Osteoblast (primary cell): Measurements from ENCODE around the gene USP17L11. TPM values are rescaled to one million over a fixed set of nuclear protein-coding genes. Genes with fewer than 3 reads are reported as not detected.
"Not testable (repeated sequence)": the region's sequence is repeated elsewhere in the genome, so short reads cannot be mapped to it uniquely, and the experiment has no call there.

ENCODE experiments used
- DNase-seq: peaks from one replicate; pipeline ENCODE4 v3.0.0; 2011; ENCODE audit warnings: low spot score, mixed read lengths; ENCODE audit not compliant: insufficient read length; ENCODE audit errors: missing footprints
- H2AFZ ChIP-seq: 2 replicates; pipeline ENCODE4 v1.6.0; 2011; ENCODE audit warnings: mild to moderate bottlenecking, low read length
- H3K27ac ChIP-seq: 2 replicates; pipeline ENCODE4 v1.5.1; 2011; ENCODE audit warnings: mild to moderate bottlenecking, low read depth, low read length, moderate library complexity
- H3K27me3 ChIP-seq: 2 replicates; pipeline ENCODE4 v1.6.0; 2012; ENCODE audit warnings: mild to moderate bottlenecking, control low read depth, inconsistent platforms, low read length, moderate library complexity; ENCODE audit not compliant: insufficient read depth
- H3K36me3 ChIP-seq: 2 replicates; pipeline ENCODE4 v1.5.1; 2011; ENCODE audit warnings: mild to moderate bottlenecking, low read length, control low read depth, moderate library complexity; ENCODE audit not compliant: insufficient read depth
- H3K4me1 ChIP-seq: 2 replicates; pipeline ENCODE4 v1.5.1; 2011; ENCODE audit warnings: mild to moderate bottlenecking, low read length, control low read depth, moderate library complexity; ENCODE audit not compliant: insufficient read depth
- H3K4me2 ChIP-seq: 2 replicates; pipeline ENCODE4 v1.6.0; 2011; ENCODE audit warnings: mild to moderate bottlenecking, low read length; ENCODE audit not compliant: insufficient read depth
- H3K4me3 ChIP-seq: fragments of 200-600 bp; sonication (generic); 3 replicates; pipeline ENCODE4 v1.5.1; 2012; ENCODE audit warnings: mild to moderate bottlenecking, low read length, inconsistent platforms; ENCODE audit not compliant: insufficient read depth
- H3K79me2 ChIP-seq: 2 replicates; pipeline ENCODE4 v1.6.0; 2012; ENCODE audit warnings: mild to moderate bottlenecking, low read length, control low read depth, inconsistent platforms; ENCODE audit not compliant: insufficient read depth
- H3K9me3 ChIP-seq: 2 replicates; pipeline ENCODE4 v1.5.1; 2011; ENCODE audit warnings: low read depth, low read length, control low read depth
- H4K20me1 ChIP-seq: 2 replicates; pipeline ENCODE4 v1.6.0; 2012; ENCODE audit warnings: mild to moderate bottlenecking, low read length, control low read depth; ENCODE audit not compliant: insufficient read depth
- total RNA-seq: library from RNA; depleted of rRNA; stranded (reverse); fragments of >200 nt; gene quantifications from 2 replicates; pipeline ENCODE4 v1.2.3, GENCODE V29; 2012

USP17L11 gene
- total RNA-seq, 1 donor, result not detected

DNA sequence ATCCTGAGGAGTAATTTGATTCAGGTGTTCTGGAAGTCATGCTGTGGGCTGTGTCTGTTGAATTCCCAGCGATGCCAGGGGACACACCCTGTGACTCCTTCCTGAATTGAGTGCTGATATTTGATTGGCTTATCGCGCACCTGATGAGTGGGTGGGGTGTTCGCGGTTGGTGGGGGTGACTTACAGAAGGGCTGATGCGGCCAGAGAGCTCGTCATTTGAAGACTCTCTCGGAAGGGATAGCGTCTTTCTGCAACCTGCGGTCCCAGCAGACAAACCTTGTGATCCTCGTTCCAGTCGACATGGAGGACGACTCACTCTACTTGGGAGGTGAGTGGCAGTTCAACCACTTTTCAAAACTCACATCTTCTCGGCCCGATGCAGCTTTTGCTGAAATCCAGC is 18.9 kb downstream of the USP17L11 start, which contains the start of gene USP17L15:
Gene USP17L15, plus strand, starts transcription at position 301 of the 400 bp plus-strand sequence. Its CDS starts 0 bp downstream, at position 301.
- H2AFZ ChIP-seq, H3K9me3 ChIP-seq, H3K79me2 ChIP-seq, H3K27me3 ChIP-seq, H3K36me3 ChIP-seq, H3K4me3 ChIP-seq, DNase-seq, H3K4me2 ChIP-seq, H3K4me1 ChIP-seq, H4K20me1 ChIP-seq, H3K27ac ChIP-seq: not testable (repeated sequence)

DNA sequence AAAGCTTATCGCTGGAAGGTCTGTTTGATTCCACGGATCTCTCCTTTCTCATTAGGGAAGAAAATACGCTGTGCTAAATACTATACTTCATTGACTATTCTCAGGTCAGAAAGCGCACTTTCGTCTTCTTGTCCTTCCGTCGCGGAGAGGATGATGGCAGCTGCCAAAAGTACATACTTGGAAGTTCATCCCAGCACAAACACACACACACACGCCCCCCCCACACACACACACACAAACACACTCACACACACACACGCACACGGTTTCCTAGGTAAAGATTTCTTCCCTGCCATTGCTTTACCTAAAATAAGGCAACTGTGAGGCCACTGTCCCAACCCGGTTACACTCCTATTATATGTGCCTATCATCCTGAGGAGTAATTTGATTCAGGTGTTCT is 23.3 kb downstream of the USP17L11 start:
- not testable (repeated sequence) for H3K27me3 ChIP-seq, DNase-seq, H3K9me3 ChIP-seq, H4K20me1 ChIP-seq, H3K4me1 ChIP-seq, H3K79me2 ChIP-seq, H3K4me3 ChIP-seq, H2AFZ ChIP-seq, H3K27ac ChIP-seq, H3K4me2 ChIP-seq, H3K36me3 ChIP-seq

DNA sequence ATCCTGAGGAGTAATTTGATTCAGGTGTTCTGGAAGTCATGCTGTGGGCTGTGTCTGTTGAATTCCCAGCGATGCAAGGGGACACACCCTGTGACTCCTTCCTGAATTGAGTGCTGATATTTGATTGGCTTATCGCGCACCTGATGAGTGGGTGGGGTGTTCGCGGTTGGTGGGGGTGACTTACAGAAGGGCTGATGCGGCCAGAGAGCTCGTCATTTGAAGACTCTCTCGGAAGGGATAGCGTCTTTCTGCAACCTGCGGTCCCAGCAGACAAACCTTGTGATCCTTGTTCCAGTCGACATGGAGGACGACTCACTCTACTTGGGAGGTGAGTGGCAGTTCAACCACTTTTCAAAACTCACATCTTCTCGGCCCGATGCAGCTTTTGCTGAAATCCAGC is 28.4 kb downstream of the USP17L11 start, which contains the start of gene USP17L17:
Gene USP17L17, plus strand, starts transcription at position 301 of the 400 bp plus-strand sequence. Its CDS starts 0 bp downstream, at position 301.
- not testable (repeated sequence) for DNase-seq

DNA sequence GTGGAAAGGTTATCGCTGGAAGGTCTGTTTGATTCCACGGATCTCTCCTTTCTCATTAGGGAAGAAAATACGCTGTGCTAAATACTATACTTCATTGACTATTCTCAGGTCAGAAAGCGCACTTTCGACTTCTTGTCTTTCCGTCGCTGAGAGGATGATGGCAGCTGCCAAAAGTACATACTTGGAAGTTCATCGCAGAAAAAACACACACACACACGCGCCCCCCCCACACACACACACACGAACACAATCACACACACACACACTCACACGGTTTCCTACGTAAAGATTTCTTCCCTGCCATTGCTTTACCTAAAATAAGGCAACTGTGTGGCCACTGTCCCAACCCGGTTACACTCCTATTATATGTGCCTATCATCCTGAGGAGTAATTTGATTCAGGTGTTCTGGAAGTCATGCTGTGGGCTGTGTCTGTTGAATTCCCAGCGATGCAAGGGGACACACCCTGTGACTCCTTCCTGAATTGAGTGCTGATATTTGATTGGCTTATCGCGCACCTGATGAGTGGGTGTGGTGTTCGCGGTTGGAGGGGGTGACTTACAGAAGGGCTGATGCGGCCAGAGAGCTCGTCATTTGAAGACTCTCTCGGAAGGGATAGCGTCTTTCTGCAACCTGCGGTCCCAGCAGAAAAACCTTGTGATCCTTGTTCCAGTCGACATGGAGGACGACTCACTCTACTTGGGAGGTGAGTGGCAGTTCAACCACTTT is 32.9 kb downstream of the USP17L11 start, which contains the start of gene USP17L18:
Gene USP17L18, plus strand, starts transcription at position 678 of the 728 bp plus-strand sequence. Its CDS starts 0 bp downstream, at position 678.
- H3K4me1 ChIP-seq, H2AFZ ChIP-seq, H3K27me3 ChIP-seq, H3K4me3 ChIP-seq, H3K9me3 ChIP-seq, H3K4me2 ChIP-seq, H3K27ac ChIP-seq, H4K20me1 ChIP-seq, DNase-seq, H3K36me3 ChIP-seq, H3K79me2 ChIP-seq: not testable (repeated sequence)

More for the DNA sequence above, 28.4 kb downstream of the USP17L11 start, which contains the start of gene USP17L17:
- not testable (repeated sequence) for H3K4me3 ChIP-seq, H3K4me1 ChIP-seq, H3K9me3 ChIP-seq, H3K36me3 ChIP-seq, H3K27me3 ChIP-seq, H3K4me2 ChIP-seq, H4K20me1 ChIP-seq, H3K27ac ChIP-seq, H3K79me2 ChIP-seq, H2AFZ ChIP-seq

DNA sequence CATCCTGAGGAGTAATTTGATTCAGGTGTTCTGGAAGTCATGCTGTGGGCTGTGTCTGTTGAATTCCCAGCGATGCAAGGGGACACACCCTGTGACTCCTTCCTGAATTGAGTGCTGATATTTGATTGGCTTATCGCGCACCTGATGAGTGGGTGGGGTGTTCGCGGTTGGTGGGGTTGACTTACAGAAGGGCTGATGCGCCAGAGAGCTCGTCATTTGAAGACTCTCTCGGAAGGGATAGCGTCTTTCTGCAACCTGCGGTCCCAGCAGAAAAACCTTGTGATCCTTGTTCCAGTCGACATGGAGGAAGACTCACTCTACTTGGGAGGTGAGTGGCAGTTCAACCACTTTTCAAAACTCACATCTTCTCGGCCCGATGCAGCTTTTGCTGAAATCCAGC is 37.9 kb downstream of the USP17L11 start, which contains the start of gene USP17L19:
Gene USP17L19, plus strand, starts transcription at position 301 of the 400 bp plus-strand sequence. Its CDS starts 0 bp downstream, at position 301.
- H3K4me3 ChIP-seq, H3K4me1 ChIP-seq, H3K4me2 ChIP-seq, H3K27ac ChIP-seq, H2AFZ ChIP-seq, H3K36me3 ChIP-seq, H3K27me3 ChIP-seq, H4K20me1 ChIP-seq, H3K9me3 ChIP-seq, H3K79me2 ChIP-seq, DNase-seq: not testable (repeated sequence)

DNA sequence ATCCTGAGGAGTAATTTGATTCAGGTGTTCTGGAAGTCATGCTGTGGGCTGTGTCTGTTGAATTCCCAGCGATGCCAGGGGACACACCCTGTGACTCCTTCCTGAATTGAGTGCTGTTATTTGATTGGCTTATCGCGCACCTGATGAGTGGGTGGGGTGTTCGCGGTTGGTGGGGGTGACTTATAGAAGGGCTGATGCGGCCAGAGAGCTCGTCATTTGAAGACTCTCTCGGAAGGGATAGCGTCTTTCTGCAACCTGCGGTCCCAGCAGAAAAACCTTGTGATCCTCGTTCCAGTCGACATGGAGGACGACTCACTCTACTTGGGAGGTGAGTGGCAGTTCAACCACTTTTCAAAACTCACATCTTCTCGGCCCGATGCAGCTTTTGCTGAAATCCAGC is 42.6 kb downstream of the USP17L11 start, which contains the start of gene USP17L20:
Gene USP17L20, plus strand, starts transcription at position 301 of the 400 bp plus-strand sequence. Its CDS starts 0 bp downstream, at position 301.
- DNase-seq, H3K36me3 ChIP-seq, H3K79me2 ChIP-seq, H3K9me3 ChIP-seq, H4K20me1 ChIP-seq, H3K27ac ChIP-seq, H3K4me1 ChIP-seq, H3K4me2 ChIP-seq, H3K27me3 ChIP-seq, H3K4me3 ChIP-seq, H2AFZ ChIP-seq: not testable (repeated sequence)

DNA sequence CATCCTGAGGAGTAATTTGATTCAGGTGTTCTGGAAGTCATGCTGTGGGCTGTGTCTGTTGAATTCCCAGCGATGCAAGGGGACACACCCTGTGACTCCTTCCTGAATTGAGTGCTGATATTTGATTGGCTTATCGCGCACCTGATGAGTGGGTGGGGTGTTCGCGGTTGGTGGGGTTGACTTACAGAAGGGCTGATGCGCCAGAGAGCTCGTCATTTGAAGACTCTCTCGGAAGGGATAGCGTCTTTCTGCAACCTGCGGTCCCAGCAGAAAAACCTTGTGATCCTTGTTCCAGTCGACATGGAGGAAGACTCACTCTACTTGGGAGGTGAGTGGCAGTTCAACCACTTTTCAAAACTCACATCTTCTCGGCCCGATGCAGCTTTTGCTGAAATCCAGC is 47.4 kb downstream of the USP17L11 start, which contains the start of gene USP17L21:
Gene USP17L21, plus strand, starts transcription at position 301 of the 400 bp plus-strand sequence. Its CDS starts 0 bp downstream, at position 301.
- H4K20me1 ChIP-seq, H3K79me2 ChIP-seq, H3K9me3 ChIP-seq, H3K27me3 ChIP-seq, H3K4me1 ChIP-seq, H3K36me3 ChIP-seq, H2AFZ ChIP-seq, DNase-seq, H3K4me2 ChIP-seq, H3K27ac ChIP-seq, H3K4me3 ChIP-seq: not testable (repeated sequence)
